HEK293 (cell line): ENCODE results near the gene IL17REL.
A peak's percentile ranks its signal among the peaks of the same experiment; 100 is the strongest.

Source experiments
- CTCF ChIA-PET: fragments of 350-600 bp; formaldehyde crosslinking; extraction: SDS; loops from one replicate; lab custom pipeline; 2021; ENCODE audit warnings: antibody characterized with exemption; lab: Yijun Ruan, JAX
- POLR2A ChIA-PET: fragments of 300-600 bp; formaldehyde crosslinking; extraction: SDS; loops from one replicate; lab custom pipeline; 2020; ENCODE audit warnings: antibody characterized with exemption, inconsistent platforms; lab: Yijun Ruan, JAX
- H3K27ac ChIP-seq: fragments of 200-500 bp; sonication (Bioruptor generic); 2 replicates; pipeline ENCODE4 v1.5.1; 2014; ENCODE audit warnings: low read depth, low read length, control low read depth, inconsistent platforms; ENCODE audit errors: extremely low read depth
- H3K36me3 ChIP-seq, 2 experiments: fragments of 200-500 bp in 1 of 2; sonication (Bioruptor generic) in 1 of 2; 1 replicate in 1 of 2; 2 replicates in 1 of 2; pipeline ENCODE4 v1.5.1; 2014 to 2017; ENCODE audit warnings: inconsistent platforms in 2 of 2, low read length in 2 of 2; ENCODE audit not compliant: control insufficient read depth in 2 of 2, insufficient read depth in 1 of 2
- H3K4me1 ChIP-seq: fragments of 200-500 bp; sonication (Bioruptor generic); 2 replicates; pipeline ENCODE4 v1.5.1; 2014; ENCODE audit warnings: mild to moderate bottlenecking, low read length, inconsistent platforms; ENCODE audit not compliant: control insufficient read depth, insufficient read depth
- H3K4me3 ChIP-seq: 2 replicates; pipeline ENCODE4 v1.5.1; 2011; ENCODE audit warnings: low read depth, mild to moderate bottlenecking, control low read depth, low read length, moderate library complexity
- H3K9me3 ChIP-seq: fragments of 200-500 bp; sonication (Bioruptor generic); 2 replicates; pipeline ENCODE4 v1.5.1; 2014; ENCODE audit warnings: low read depth, low read length, inconsistent platforms; ENCODE audit not compliant: control insufficient read depth, insufficient read depth
- BCL11A ChIP-seq: fragments of 450-650 bp; formaldehyde crosslinking; IDR thresholded peaks from 2 replicates; pipeline ENCODE4 v1.5.1; 2016; ENCODE audit warnings: low read depth, missing biosample characterization, missing genetic modification characterization
- GLIS2 ChIP-seq: fragments of 450-650 bp; formaldehyde crosslinking; IDR thresholded peaks from 2 replicates; pipeline ENCODE4 v1.5.1; 2016; ENCODE audit warnings: missing biosample characterization, missing genetic modification characterization
- KLF7 ChIP-seq: fragments of 450-650 bp; formaldehyde crosslinking; IDR thresholded peaks from 2 replicates; pipeline ENCODE4 v1.5.1; 2016; ENCODE audit warnings: missing biosample characterization, missing genetic modification characterization, borderline replicate concordance
- PRDM1 ChIP-seq: fragments of 450-650 bp; formaldehyde crosslinking; IDR thresholded peaks from 2 replicates; pipeline ENCODE4; 2016; ENCODE audit warnings: missing biosample characterization, missing genetic modification characterization
- RBAK ChIP-seq: fragments of 450-650 bp; formaldehyde crosslinking; IDR thresholded peaks from 2 replicates; pipeline ENCODE4 v1.5.1; 2016; ENCODE audit warnings: missing biosample characterization, missing genetic modification characterization
- REST ChIP-seq: fragments of 450-650 bp; formaldehyde crosslinking; IDR thresholded peaks from 2 replicates; pipeline ENCODE4 v1.5.1; 2016; ENCODE audit warnings: missing biosample characterization, missing genetic modification characterization
- YY1 ChIP-seq: fragments of 450-650 bp; formaldehyde crosslinking; IDR thresholded peaks from 2 replicates; pipeline ENCODE4 v1.5.1; 2018; ENCODE audit warnings: missing biosample characterization, missing genetic modification characterization
- ZBTB17 ChIP-seq: fragments of 450-650 bp; formaldehyde crosslinking; IDR thresholded peaks from 2 replicates; pipeline ENCODE4 v1.5.1; 2016; ENCODE audit warnings: missing biosample characterization, missing genetic modification characterization
- ZBTB20 ChIP-seq: fragments of 450-650 bp; formaldehyde crosslinking; IDR thresholded peaks from 2 replicates; pipeline ENCODE4 v1.5.1; 2016; ENCODE audit warnings: missing biosample characterization, missing genetic modification characterization
- ZIC2 ChIP-seq: fragments of 450-650 bp; formaldehyde crosslinking; IDR thresholded peaks from 2 replicates; pipeline ENCODE4 v1.5.1; 2016; ENCODE audit warnings: missing biosample characterization, missing genetic modification characterization
- ZNF169 ChIP-seq: fragments of 450-650 bp; formaldehyde crosslinking; IDR thresholded peaks from 2 replicates; pipeline ENCODE4 v1.5.1; 2016; ENCODE audit warnings: missing biosample characterization, missing genetic modification characterization
- ZNF202 ChIP-seq: fragments of 450-650 bp; formaldehyde crosslinking; IDR thresholded peaks from 2 replicates; pipeline ENCODE4 v1.5.1; 2016; ENCODE audit warnings: missing biosample characterization, missing genetic modification characterization, borderline replicate concordance
- ZNF223 ChIP-seq: fragments of 450-650 bp; formaldehyde crosslinking; IDR thresholded peaks from 2 replicates; pipeline ENCODE4 v1.5.1; 2016; ENCODE audit warnings: missing biosample characterization, missing genetic modification characterization
- ZNF580 ChIP-seq: fragments of 450-650 bp; formaldehyde crosslinking; IDR thresholded peaks from 2 replicates; pipeline ENCODE4 v1.5.1; 2016; ENCODE audit warnings: missing biosample characterization, missing genetic modification characterization
- ZNF623 ChIP-seq: fragments of 450-650 bp; formaldehyde crosslinking; IDR thresholded peaks from 2 replicates; pipeline ENCODE4 v1.5.1; 2016; ENCODE audit warnings: missing biosample characterization, missing genetic modification characterization

IL17REL gene

GRCh38 chr22:50011447-50012210, 936 bp downstream of the IL17REL start (continued):
- TF ChIP-seq REST (tag by site-specific recombination) (no peak), YY1 (no peak), KLF7 (no peak), ZNF580 (no peak), GLIS2 (tag by site-specific recombination) (peak; percentile 37), PRDM1 (tag by site-specific recombination) (no peak), ZBTB17 (tag by site-specific recombination) (no peak), ZIC2 (tag by site-specific recombination) (peak; percentile 66)

- H3K36me3 ChIP-seq = no peaks in the 10 kb centered on the region
- H3K27ac ChIP-seq = no peak overlapping the region
- POLR2A ChIA-PET = no interaction called here
- CTCF ChIA-PET = no interaction called here
- H3K4me1 ChIP-seq = peaks cover 4% of the 10 kb centered on the region
- TF ChIP-seq PRDM1 (tag by site-specific recombination) (no peak), RBAK (no peak)
- TF ChIP-seq, all 188 proteins: peak for 0
- H3K9me3 ChIP-seq = no peaks in the 10 kb centered on the region
- H3K4me3 ChIP-seq = no peak overlapping the region
Measured at GRCh38 chr22:50010676-50011446, 1.7 kb downstream of the IL17REL start.

- Histone ChIP-seq H3K9me3 (no peaks in the 10 kb centered on the region), H3K4me3 (no peak overlapping the region), H3K4me1 (peaks cover 4% of the 10 kb centered on the region), H3K36me3 (no peaks in the 10 kb centered on the region), H3K27ac (no peak overlapping the region)
- ChIA-PET CTCF (interaction anchor here (0.6 to 0.7 kb wide), 2 partner anchors 76 to 242 kb away, joined by 4 to 5 read pairs; no protein-coding TSS in a partner anchor), POLR2A (no interaction called here)
- no peak for TF ChIP-seq ZNF169 (tag by site-specific recombination)
- peak; percentile 63; the same call in 1 of the 2 replicates for TF ChIP-seq BCL11A (tag by site-specific recombination)
- TF ChIP-seq ZNF202 (tag by site-specific recombination) = no peak
- TF ChIP-seq ZBTB20 = no peak
- no peak for TF ChIP-seq ZNF623 (tag by site-specific recombination)
- TF ChIP-seq ZNF223 (tag by site-specific recombination) = no peak
Measured at GRCh38 chr22:50009765-50010675, 2.5 kb downstream of the IL17REL start.
